Stimulated activated CD8-positive, alpha-beta memory T cell treated with anti-CD3 and anti-CD28 coated beads, Interleukin-2, amount 100 ng/mL, for 1 hour (primary cell): ENCODE results near the gene IREB2.
"Not testable (repeated sequence)": the region's sequence is repeated elsewhere in the genome, so short reads cannot be mapped to it uniquely, and the experiment has no call there.

Experiments used
- DNase-seq, 2 donors: peaks; one replicate each; pipeline ENCODE4 v3.0.0-alpha.2; 2020; ENCODE audit warnings: low read depth in 2 of 2

IREB2 gene

GRCh38 chr15:78437762-78438618, at the start of gene IREB2:
TSS of gene IREB2 (plus strand) at chr15:78438216. CDS start at chr15:78438338, 122 bp downstream.
- DNase-seq = peak; percentile 94

- DNase-seq = no peak
These were observed 49.2 kb upstream of the IREB2 start for GRCh38 chr15:78388865-78389264.

DNA sequence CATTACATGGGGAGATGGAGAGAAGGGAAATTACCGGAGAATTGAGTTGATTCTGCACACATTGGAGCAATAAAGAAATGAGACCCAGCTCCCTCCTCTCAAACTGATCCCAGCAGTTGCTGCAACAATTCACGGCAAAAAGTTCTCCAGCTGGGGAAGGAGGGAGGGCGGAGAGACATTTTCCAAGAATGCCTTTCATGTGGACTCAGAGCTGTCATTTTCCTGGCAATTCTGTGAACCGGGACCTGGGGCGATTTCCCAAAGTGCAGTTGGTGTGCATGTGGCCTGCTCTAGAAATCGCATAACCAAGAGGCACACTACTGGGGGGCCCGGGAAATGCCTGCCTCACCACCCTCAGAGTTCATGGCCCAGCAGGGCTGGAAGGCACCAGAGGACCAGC, 48.7 kb upstream of the IREB2 start:
- no peak for DNase-seq

DNA sequence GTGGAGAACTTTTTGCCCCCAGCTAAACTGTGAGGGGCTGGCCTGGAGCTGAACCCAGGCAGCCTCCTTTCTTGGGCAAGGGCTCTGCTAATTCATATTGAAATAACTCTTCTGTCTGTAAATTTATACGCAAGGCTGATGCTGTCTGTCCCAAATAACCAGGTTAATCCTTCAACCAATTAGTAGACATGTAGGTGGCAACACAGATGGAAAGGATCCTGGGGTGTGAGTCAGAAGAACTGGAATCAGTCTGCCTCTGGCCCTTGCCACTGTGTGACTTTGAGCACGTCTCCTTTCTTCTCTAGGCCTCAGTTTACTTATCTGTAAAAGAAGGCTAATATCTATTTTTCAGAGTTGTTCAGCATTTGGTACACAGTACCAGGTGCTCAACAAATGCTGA, 48.3 kb upstream of the IREB2 start:
- DNase-seq = no peak

DNA sequence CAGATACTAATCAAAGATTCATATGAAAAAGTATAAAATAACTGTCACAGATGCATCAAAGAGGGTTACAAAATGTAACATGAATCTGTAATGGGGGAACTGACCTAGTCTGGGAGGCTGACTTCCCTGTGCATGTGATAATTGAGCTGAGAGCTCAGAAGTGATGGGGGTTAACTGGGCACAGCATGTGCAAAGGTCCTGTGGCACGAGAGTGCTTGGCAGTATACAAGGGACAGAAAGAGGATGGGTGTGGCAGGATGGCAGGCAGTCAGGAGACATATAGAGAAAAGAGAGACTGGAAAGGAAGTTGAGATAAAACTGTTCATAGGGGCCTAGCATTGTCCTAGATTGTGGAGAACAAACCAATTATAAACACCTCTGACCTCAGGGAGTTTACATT, 47.8 kb upstream of the IREB2 start:
- no peak for DNase-seq

GRCh38 chr15:78390826-78391225, 47.2 kb upstream of the IREB2 start:
- no peak for DNase-seq

- DNase-seq = no peak
These were observed 46.2 kb upstream of the IREB2 start for GRCh38 chr15:78391781-78392180.

GRCh38 chr15:78392430-78392829, 45.6 kb upstream of the IREB2 start:
- no peak for DNase-seq

DNA sequence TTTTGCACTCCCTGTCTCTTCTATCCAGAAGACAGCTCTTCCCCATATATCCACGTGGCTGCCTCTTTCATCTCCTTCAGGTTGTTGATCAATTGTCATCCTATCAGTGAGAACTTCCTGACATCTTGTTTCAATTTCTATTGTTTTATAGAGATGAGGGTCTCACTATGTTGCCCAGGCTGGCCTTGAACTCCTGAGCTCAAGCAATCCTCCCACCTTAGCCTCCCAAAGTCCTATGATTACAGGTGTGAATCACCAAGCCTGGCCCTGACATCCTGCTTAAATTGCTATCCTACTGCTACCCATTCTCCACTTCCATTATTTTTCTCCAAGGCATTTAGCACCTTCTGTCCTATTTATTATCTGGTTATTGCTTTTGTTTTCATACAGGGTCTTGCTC, 44.9 kb upstream of the IREB2 start:
- no peak for DNase-seq

DNA sequence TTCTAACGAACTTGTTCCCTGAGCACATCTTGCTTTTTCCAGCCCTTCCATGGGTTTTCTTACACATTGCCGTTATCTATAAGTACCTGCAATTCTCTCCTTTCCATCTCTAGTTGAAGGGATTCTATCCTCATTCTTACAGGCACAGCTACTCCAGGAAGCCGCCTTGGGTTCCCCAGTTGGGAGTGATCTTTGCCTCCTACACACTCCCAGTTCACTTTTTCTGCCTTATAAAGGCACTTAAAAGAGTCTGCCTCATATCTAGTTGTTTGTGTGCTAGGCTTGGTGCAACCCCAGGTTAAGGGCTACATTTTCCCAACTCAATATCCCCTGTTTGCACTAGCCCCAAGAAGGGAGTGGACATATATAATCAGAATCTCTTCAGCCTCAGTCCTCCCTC, 44.0 kb upstream of the IREB2 start:
- no peak for DNase-seq

DNA sequence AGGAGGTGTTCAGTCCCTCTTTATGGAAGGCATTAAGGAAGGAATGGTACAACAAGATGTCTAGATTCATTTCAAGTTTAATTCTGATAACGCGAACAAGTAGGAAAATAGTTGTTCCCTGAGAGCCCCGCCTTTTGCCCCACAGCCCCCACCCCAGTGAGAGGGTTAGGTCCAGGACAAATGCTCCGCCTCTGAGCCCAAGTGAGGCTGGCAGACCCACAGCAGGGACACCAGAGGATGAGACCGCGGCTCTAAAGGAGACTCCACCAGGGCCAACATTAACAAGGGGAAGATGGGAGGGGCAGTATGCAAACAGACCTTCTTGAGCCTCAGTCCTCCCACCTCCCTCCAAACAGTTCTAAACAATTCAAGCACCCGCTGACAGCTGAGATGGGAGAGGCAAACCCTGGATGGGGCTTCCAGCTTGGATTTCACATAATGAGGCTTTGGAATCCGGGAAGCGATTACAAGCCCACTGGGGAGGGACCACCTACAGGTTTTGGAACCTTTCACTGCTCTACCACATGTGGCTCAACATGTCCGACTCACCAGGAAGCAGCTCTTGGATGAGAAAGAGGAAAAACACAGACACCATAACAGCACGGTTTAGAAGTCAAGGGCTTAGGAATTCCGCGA, 42.9 kb upstream of the IREB2 start:
- no peak for DNase-seq

DNA sequence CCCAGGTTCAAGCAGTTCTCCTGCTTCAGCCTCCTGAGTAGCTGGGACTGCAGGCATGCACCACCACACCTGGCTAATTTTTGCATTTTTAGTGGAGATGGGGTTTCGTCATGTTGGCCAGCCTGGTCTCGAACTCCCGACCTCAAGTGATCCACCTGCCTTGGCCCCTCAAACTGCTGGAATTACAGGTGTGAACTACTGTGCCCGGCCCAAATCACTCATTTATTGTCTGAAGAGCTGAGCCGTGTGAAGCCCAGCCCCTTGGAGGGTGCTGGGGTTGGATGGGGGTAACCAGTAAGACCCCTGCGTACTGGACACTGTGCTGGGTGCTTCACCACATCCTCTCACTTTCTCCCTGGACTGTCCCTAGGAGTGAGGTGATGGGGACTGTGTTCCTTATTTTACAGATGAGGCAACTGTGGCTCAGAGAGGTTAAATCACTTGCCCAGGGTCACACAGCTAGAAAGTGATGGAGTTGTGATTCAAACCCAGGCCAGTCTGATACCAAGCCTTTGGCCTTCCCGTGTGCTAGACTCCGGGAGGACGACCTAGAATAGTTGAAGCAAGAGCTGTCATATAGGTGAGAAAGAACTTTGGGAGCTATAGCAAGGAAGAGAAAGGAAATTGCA, 41.7 kb upstream of the IREB2 start:
- no peak for DNase-seq

DNA sequence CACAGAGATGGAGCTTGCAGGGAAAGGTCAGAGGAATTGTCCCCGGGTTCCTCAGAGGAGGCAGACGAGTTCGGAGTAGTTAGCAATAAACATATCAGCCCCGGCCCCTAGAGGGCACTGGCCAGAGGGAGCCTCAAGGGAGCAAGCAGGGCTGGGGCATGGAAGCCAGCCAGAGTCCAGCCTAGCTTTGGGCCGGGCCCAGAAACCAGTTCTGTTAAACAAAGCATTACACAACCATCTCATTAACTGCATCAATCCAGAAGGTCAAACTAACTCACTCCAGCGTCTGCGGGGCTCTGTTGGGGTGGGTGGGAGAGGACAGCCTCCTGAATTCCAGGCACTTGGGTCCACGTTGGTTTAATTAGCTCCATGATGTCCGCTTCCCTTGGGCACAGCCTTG, 41.0 kb upstream of the IREB2 start:
- no peak for DNase-seq

GRCh38 chr15:78397382-78397781, 40.6 kb upstream of the IREB2 start:
- DNase-seq = no peak

GRCh38 chr15:78398076-78398825, 39.8 kb upstream of the IREB2 start:
- DNase-seq = no peak

GRCh38 chr15:78399091-78399490, 38.9 kb upstream of the IREB2 start:
- DNase-seq = no peak

GRCh38 chr15:78402061-78402610, 35.9 kb upstream of the IREB2 start:
- DNase-seq = no peak

GRCh38 chr15:78404125-78404524, 33.9 kb upstream of the IREB2 start:
- no peak for DNase-seq

- DNase-seq = not testable (repeated sequence)
These were observed 33.2 kb upstream of the IREB2 start for GRCh38 chr15:78404796-78405195.

DNA sequence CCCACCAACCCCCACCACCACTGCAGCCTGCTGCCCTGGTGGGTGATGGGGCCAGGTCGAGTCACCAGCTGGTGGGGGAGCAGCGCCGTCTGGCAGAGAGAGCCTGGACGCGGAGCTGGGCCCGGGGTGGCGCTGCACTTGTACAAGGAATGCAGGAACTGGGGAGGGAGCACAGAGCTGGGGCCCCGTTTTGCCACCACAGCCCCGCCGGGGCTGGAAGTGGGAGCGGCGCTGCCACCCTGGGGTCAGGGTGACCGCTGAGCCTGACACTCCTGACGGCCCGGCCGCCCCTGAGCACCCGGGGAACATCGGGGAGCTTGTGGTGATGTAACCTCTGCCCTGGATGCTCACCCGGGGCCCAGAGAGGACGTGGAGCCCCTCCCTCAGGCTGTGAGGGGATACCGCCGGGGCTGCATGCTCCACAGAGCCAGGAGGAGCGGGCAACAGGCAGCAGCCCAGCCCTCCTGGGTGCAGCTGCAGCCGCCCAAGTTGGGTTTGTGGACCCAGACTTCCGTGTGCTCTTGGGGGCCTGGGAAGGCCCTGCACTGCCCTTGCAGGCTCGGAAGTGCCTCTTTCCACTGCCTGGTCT, 32.6 kb upstream of the IREB2 start:
- DNase-seq = no peak

DNA sequence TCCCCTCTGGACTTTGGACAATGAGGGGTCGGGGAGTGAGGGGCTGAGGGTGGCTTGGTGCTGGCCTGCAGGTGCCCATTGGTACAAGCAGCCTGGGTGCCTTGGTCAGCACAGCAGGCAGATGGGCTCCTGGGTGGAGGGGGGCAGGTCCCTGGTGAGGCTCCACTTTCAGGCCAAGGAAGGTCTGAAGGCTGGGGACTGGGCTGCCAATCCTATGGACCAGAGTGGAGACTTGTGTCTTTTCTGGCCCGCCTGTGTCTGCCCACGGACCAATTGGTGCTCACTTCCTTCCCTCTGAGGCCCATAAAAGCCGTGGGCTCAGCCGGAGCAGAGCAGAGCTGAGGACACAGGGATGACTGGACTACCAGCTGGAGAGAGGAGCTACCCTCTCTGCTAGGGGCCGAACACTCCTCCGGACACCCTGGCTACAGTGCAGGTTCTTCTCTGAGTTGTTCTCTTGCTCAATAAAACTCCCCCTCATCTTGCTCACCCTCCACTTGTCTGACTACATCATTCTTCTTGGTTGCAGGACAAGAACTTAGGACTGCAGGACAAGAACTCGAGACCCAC, 31.9 kb upstream of the IREB2 start:
- no peak for DNase-seq
